SK-N-SH (cell line): Measurements from ENCODE around the gene ATP6V1G1. TPM values are rescaled to one million over a fixed set of nuclear protein-coding genes. Genes with fewer than 3 reads are reported as not detected.

Experiments
- CTCF ChIA-PET: fragments of 300-600, 350-600 bp; formaldehyde crosslinking; extraction: SDS; loops from one replicate; lab custom pipeline; 2021; lab: Yijun Ruan, JAX
- POLR2A ChIA-PET: fragments of 350-600 bp; sonication (Branson Sonifier 250); formaldehyde crosslinking; extraction: SDS; loops from one replicate; lab custom pipeline; 2020; ENCODE audit warnings: antibody characterized with exemption, inconsistent platforms; lab: Yijun Ruan, JAX
- DNase-seq: peaks from one replicate; pipeline ENCODE4 v3.0.0; 2012
- H2AFZ ChIP-seq: fragments of 200-600 bp; sonication (generic); 2 replicates; pipeline ENCODE4 v1.8.1; 2016; ENCODE audit warnings: antibody characterized with exemption, mild to moderate bottlenecking, low read depth
- H3F3A ChIP-seq: fragments of 200-600 bp; sonication (generic); replicated peaks from 2 replicates; pipeline ENCODE3; 2016; ENCODE audit warnings: antibody characterized with exemption, mild to moderate bottlenecking; ENCODE audit not compliant: insufficient read depth
- H3K27ac ChIP-seq, 2 experiments: fragments of 200-500 bp in 1 of 2; fragments of 200-600 bp in 1 of 2; sonication (Bioruptor generic) in 1 of 2; sonication (generic), shearing (Covaris generic) in 1 of 2; 2 replicates each; pipeline versions ENCODE4 v1.5.1 to v1.6.1; 2014 to 2016; ENCODE audit warnings: low read depth in 2 of 2, inconsistent platforms in 1 of 2, low read length in 1 of 2, mild to moderate bottlenecking in 1 of 2, mixed read lengths in 1 of 2
- H3K27me3 ChIP-seq: fragments of 200-600 bp; sonication (generic), shearing (Covaris generic); 2 replicates; pipeline ENCODE4 v1.6.1; 2016; ENCODE audit warnings: mixed run types; ENCODE audit not compliant: insufficient read depth
- H3K36me3 ChIP-seq, 2 experiments: fragments of 200-500 bp in 1 of 2; fragments of 200-600 bp in 1 of 2; sonication (Bioruptor generic) in 1 of 2; sonication (generic) in 1 of 2; replicated peaks in 1 of 2; 2 replicates each; pipeline versions ENCODE3 to v1.5.1; 2014 to 2016; ENCODE audit warnings: low read length in 1 of 2, mild to moderate bottlenecking in 1 of 2; ENCODE audit not compliant: insufficient read depth in 2 of 2, control insufficient read depth in 1 of 2
- H3K4me1 ChIP-seq, 2 experiments: fragments of 200-500 bp in 1 of 2; fragments of 200-600 bp in 1 of 2; sonication (Bioruptor generic) in 1 of 2; sonication (generic), shearing (Covaris generic) in 1 of 2; 2 replicates each; pipeline versions ENCODE4 v1.5.1 to v1.6.1; 2014 to 2016; ENCODE audit warnings: low read depth in 1 of 2, low read length in 1 of 2, mixed run types in 1 of 2; ENCODE audit not compliant: insufficient read depth in 2 of 2, control insufficient read depth in 1 of 2
- H3K4me2 ChIP-seq: fragments of 200-600 bp; sonication (generic), shearing (Covaris generic); 2 replicates; pipeline ENCODE4 v1.6.1; 2017; ENCODE audit warnings: mixed run types
- H3K4me3 ChIP-seq, 2 experiments: fragments of 200-500 bp in 1 of 2; fragments of 200-600 bp in 1 of 2; sonication (Bioruptor generic) in 1 of 2; sonication (generic), shearing (Covaris generic) in 1 of 2; 2 replicates each; pipeline versions ENCODE4 v1.5.1 to v1.8.1; 2014 to 2016; ENCODE audit warnings: low read depth in 2 of 2, inconsistent platforms in 1 of 2, low read length in 1 of 2, mild to moderate bottlenecking in 1 of 2, mixed read lengths in 1 of 2, moderate library complexity in 1 of 2
- H3K79me2 ChIP-seq: fragments of 200-600 bp; sonication (generic); 2 replicates; pipeline ENCODE4 v1.8.1; 2017; ENCODE audit warnings: mild to moderate bottlenecking; ENCODE audit not compliant: insufficient read depth
- H3K9ac ChIP-seq: fragments of 200-600 bp; sonication (generic); 2 replicates; pipeline ENCODE4 v1.6.1; 2017; ENCODE audit warnings: mixed run types
- H3K9me2 ChIP-seq: fragments of 200-600 bp; sonication (generic); 2 replicates; pipeline ENCODE4 v1.6.1; 2017; ENCODE audit warnings: mixed run types
- H3K9me3 ChIP-seq: fragments of 200-600 bp; sonication (generic); 2 replicates; pipeline ENCODE4 v1.6.1; 2017; ENCODE audit warnings: mixed run types, mild to moderate bottlenecking, moderate library complexity
- H4K20me1 ChIP-seq: fragments of 200-600 bp; sonication (generic); 2 replicates; pipeline ENCODE4 v1.6.1; 2017; ENCODE audit warnings: mild to moderate bottlenecking, mixed run types; ENCODE audit not compliant: insufficient read depth
- CHD2 ChIP-seq: fragments of 150-350 bp; IDR thresholded peaks from 2 replicates; pipeline ENCODE4 v1.6.1; 2018; ENCODE audit warnings: low read length; ENCODE audit not compliant: partially characterized antibody
- ELF1 ChIP-seq: IDR thresholded peaks from 2 replicates; pipeline ENCODE4 v1.4.0; 2012
- EP300 ChIP-seq, 2 experiments: IDR thresholded peaks; 2 replicates each; pipeline versions ENCODE4 v1.4.0 to v1.6.1; 2012; ENCODE audit warnings: borderline replicate concordance in 1 of 2, low read depth in 1 of 2, low read length in 1 of 2
- FOSL2 ChIP-seq: IDR thresholded peaks from 2 replicates; pipeline ENCODE4 v1.4.0; 2012; ENCODE audit warnings: low read depth, mild to moderate bottlenecking, moderate library complexity, borderline replicate concordance
- JUND ChIP-seq: IDR thresholded peaks from 2 replicates; pipeline ENCODE4 v1.4.0; 2012
- MEF2A ChIP-seq: IDR thresholded peaks from 2 replicates; pipeline ENCODE4 v1.4.0; 2012; ENCODE audit warnings: low read depth, borderline replicate concordance
- MXI1 ChIP-seq: IDR thresholded peaks from 2 replicates; pipeline ENCODE4 v1.6.1; 2012; ENCODE audit warnings: mild to moderate bottlenecking, low read depth, low read length, improper control_type of control experiment
- NFIC ChIP-seq: IDR thresholded peaks from 2 replicates; pipeline ENCODE4 v1.4.0; 2012; ENCODE audit warnings: borderline replicate concordance
- NRF1 ChIP-seq: IDR thresholded peaks from 2 replicates; pipeline ENCODE4 v1.6.1; 2012; ENCODE audit warnings: low read depth, mild to moderate bottlenecking, low read length
- RFX5 ChIP-seq: IDR thresholded peaks from 2 replicates; pipeline ENCODE4 v1.6.1; 2012; ENCODE audit warnings: mild to moderate bottlenecking, improper control_type of control experiment, low read length
- RXRA ChIP-seq: IDR thresholded peaks from 2 replicates; pipeline ENCODE4 v1.4.0; 2012; ENCODE audit warnings: low read depth, mild to moderate bottlenecking, borderline replicate concordance
- SIN3A ChIP-seq: IDR thresholded peaks from 2 replicates; pipeline ENCODE4 v1.6.1; 2012; ENCODE audit warnings: low read depth, mild to moderate bottlenecking, low read length, moderate library complexity, borderline replicate concordance
- TAF1 ChIP-seq: IDR thresholded peaks from 2 replicates; pipeline ENCODE4 v1.6.1; 2012; ENCODE audit warnings: low read depth, mild to moderate bottlenecking, low read length, moderate library complexity, borderline replicate concordance
- TCF12 ChIP-seq: IDR thresholded peaks from 2 replicates; pipeline ENCODE4 v1.4.0; 2012
- TEAD4 ChIP-seq: IDR thresholded peaks from 2 replicates; pipeline ENCODE4 v1.4.0; 2012; ENCODE audit warnings: mild to moderate bottlenecking, borderline replicate concordance; ENCODE audit not compliant: insufficient read depth
- USF1 ChIP-seq: IDR thresholded peaks from 2 replicates; pipeline ENCODE4 v1.4.0; 2012; ENCODE audit warnings: low read depth, borderline replicate concordance
- USF2 ChIP-seq: fragments of 150-350 bp; IDR thresholded peaks from 2 replicates; pipeline ENCODE4 v1.6.1; 2017; ENCODE audit warnings: antibody characterized with exemption, low read length, low read depth, borderline replicate concordance
- ZBTB33 ChIP-seq: IDR thresholded peaks from 2 replicates; pipeline ENCODE4 v1.4.0; 2012; ENCODE audit warnings: low read depth, borderline replicate concordance
- WGBS: methylation state at CpG from one replicate; pipeline ENCODE4 v1.1.6; 2017; ENCODE audit warnings: low lambda C conversion rate; 5-methylcytosine and 5-hydroxymethylcytosine counted together
- polyA plus RNA-seq, 3 experiments: library from polyadenylated mRNA; depleted of rRNA; stranded (reverse); fragments of >200 nt; gene quantifications; 2 replicates each; pipeline ENCODE4 v1.2.3, GENCODE V29; 2012
- TF ChIP-seq, protein P1 (sequence below): IDR thresholded peaks from 2 replicates; pipeline ENCODE4 v1.4.0; 2012; ENCODE audit warnings: low read depth
- TF ChIP-seq, protein P2 (sequence below): IDR thresholded peaks from 2 replicates; pipeline ENCODE4; 2012

The ATP6V1G1 gene
- polyA plus RNA-seq, 1 of the 3 experiments (the other 2 are of a cell fraction) = 119 TPM

- peak overlapping the region; percentile 35; the same call in 1 of the 2 replicates for H3K9ac ChIP-seq
- CTCF ChIA-PET = no interaction called here
- no peaks in the 10 kb centered on the region for H3K9me2 ChIP-seq
- no peaks in the 10 kb centered on the region for H3K27me3 ChIP-seq
- POLR2A ChIA-PET = no interaction called here
- H2AFZ ChIP-seq = peak overlapping the region; percentile 19; the same call in 1 of the 2 replicates
- WGBS = 45% methylated on average over 5 of the region's 5 CpGs
- H3F3A ChIP-seq = peaks cover 12% of the 10 kb centered on the region
- TF ChIP-seq EP300 (IDR thresholded peaks at IDR 0.05; ENCODE audit: borderline replicate concordance in 1 of 2, low read depth in 1 of 2, low read length in 1 of 2) (no peak), ZBTB33 (no peak), TAF1 (no peak), JUND (no peak), NRF1 (no peak), NFIC (no peak), RFX5 (no peak), MXI1 (no peak), USF2 (no peak), USF1 (no peak), CHD2 (no peak), SIN3A (no peak), MEF2A (no peak), FOSL2 (no peak; the same call in 1 of the 2 replicates), TEAD4 (no peak), RXRA (no peak), ELF1 (no peak), TCF12 (no peak)
- TF ChIP-seq, protein P1, sequence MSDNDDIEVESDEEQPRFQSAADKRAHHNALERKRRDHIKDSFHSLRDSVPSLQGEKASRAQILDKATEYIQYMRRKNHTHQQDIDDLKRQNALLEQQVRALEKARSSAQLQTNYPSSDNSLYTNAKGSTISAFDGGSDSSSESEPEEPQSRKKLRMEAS = no peak
- TF ChIP-seq, protein P2, sequence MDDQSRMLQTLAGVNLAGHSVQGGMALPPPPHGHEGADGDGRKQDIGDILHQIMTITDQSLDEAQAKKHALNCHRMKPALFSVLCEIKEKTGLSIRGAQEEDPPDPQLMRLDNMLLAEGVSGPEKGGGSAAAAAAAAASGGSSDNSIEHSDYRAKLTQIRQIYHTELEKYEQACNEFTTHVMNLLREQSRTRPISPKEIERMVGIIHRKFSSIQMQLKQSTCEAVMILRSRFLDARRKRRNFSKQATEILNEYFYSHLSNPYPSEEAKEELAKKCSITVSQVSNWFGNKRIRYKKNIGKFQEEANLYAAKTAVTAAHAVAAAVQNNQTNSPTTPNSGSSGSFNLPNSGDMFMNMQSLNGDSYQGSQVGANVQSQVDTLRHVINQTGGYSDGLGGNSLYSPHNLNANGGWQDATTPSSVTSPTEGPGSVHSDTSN = no peak
- no peaks in the 10 kb centered on the region for H3K36me3 ChIP-seq
- peaks cover 0 to 11% of the 10 kb centered on the region in 2 experiments; a peak in 2 of 4 replicates for H3K4me1 ChIP-seq
- no peaks in the 10 kb centered on the region for H3K79me2 ChIP-seq
- no peaks in the 10 kb centered on the region for H3K9me3 ChIP-seq
- H3K27ac ChIP-seq = peak overlapping the region in 1 of 2 experiments; percentile 86; a peak in 2 of 4 replicates
- no peak overlapping the region for H3K4me3 ChIP-seq
- no peak for DNase-seq
- peak overlapping the region; percentile 53 for H3K4me2 ChIP-seq
- H4K20me1 ChIP-seq = no peaks in the 10 kb centered on the region
Measured at GRCh38 chr9:114552706-114553105, 34.9 kb upstream of the ATP6V1G1 start.
